ENCODE measurements around the gene TSNAXIP1. TPM values are rescaled to one million over a fixed set of nuclear protein-coding genes. Genes with fewer than 3 reads are reported as not detected.

The TSNAXIP1 gene
- total and polyA plus RNA-seq, 10 of the 15 experiments (the other 5 are each of a cell fraction or from before 2014, with no cell fraction given), result 0.09 to 0.63 (median 0.37) TPM; not detected in 1

DNA sequence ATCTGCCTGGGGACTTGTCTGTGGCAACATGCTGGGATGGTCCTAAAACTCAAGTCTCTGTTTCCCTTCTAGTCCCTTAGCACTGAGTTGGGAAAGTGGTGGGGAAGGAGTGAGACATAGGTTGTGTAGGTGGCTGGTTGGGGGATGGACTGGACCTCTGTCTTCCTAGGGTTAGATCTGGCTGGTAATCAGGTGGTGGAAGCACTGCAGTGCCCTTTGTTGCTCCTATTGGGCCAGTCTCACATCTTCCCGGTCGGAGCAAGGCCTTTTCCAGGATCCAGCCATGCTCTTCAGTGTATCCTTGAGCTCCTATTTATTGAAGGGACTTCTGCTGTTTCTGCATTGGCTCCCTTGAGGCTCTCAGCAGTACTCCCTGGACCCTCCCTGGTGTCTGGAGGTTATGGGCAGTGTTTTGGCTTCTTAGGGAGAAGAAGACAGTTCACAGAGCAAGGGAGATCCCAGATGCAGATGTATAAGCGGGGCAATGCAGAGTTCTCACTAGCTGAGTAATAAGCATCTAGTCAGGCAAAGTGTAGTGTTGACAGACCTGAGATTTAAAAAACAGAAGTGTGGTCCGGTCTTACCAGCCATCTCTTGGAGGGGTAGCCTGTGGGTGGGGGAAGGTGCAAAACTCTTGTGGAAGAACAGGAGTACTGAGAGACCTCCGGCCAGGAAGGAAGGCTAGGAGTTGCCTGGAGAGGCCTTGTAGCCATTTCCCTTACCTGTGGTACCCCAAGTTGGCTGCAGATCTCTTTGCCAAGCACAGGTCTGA is 38.8 kb downstream of the TSNAXIP1 start:
- FAIRE-seq, result peak; percentile 68
- TF ChIP-seq ETV6 (conservative IDR thresholded peaks at IDR 0.05 in 1 of 2, IDR thresholded peaks at IDR 0.05 in 1 of 2; ENCODE audit: borderline replicate concordance in 1 of 2, low read depth in 1 of 2), result no peak
- TF ChIP-seq MTA3 (IDR thresholded peaks at IDR 0.05; ENCODE audit: borderline replicate concordance, low read length), result 0 out of 2 replicates have a peak, but pooled peaks have one; percentile 37
- TF ChIP-seq, protein P1, sequence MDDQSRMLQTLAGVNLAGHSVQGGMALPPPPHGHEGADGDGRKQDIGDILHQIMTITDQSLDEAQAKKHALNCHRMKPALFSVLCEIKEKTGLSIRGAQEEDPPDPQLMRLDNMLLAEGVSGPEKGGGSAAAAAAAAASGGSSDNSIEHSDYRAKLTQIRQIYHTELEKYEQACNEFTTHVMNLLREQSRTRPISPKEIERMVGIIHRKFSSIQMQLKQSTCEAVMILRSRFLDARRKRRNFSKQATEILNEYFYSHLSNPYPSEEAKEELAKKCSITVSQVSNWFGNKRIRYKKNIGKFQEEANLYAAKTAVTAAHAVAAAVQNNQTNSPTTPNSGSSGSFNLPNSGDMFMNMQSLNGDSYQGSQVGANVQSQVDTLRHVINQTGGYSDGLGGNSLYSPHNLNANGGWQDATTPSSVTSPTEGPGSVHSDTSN (IDR thresholded peaks at IDR 0.05; ENCODE audit: insufficient replicate concordance, low read depth, low read length), result no peak
- ChIA-PET CTCF (interaction anchor here (0.7 to 2.8 kb wide), 12 partner anchors 10 to 325 kb away, joined by 3 to 24 read pairs (median 4); no protein-coding TSS in a partner anchor), POLR2A (interaction anchor here (0.5 to 3.3 kb wide), 14 partner anchors 10 to 627 kb away, joined by 3 to 29 read pairs (median 4); partner anchors contain the start of genes ACD, EDC4, GFOD2 and PSMB10), SMC1A (ENCODE audit: uncharacterized antibody, unreplicated experiment) (interaction anchor here (0.8 to 1.9 kb wide), 9 partner anchors 12 to 332 kb away, joined by 3 to 8 read pairs (median 5); partner anchors contain the start of genes ACD and EDC4), RAD21 (ENCODE audit: unreplicated experiment) (interaction anchor here (0.6 to 1.6 kb wide), 12 partner anchors 10 to 195 kb away, joined by 3 to 6 read pairs (median 3); partner anchors contain the start of genes EDC4, GFOD2, RANBP10 and TSNAXIP1)
- no peaks in the 10 kb centered on the region for H3K27me3 ChIP-seq (replicated peaks in 1 of 2; ENCODE audit: control insufficient read depth in 2 of 2, insufficient read depth in 2 of 2, low read length in 1 of 2)
- intact Hi-C loops (cut with micrococcal nuclease; ENCODE audit: unreplicated experiment) (loop anchor here (1.0 to 2.0 kb wide), 3 partner anchors 28 to 283 kb away; partner anchors contain the start of genes CTCF, EDC4 and PSMB10), in situ Hi-C loops (cut with MboI) (no loop called here)
- peaks cover 29% of the 10 kb centered on the region for H3K4me1 ChIP-seq (ENCODE audit: control insufficient read depth, insufficient read depth, low read length)
- peaks cover 59% of the 10 kb centered on the region for H3K79me2 ChIP-seq (ENCODE audit: control insufficient read depth, insufficient read depth, low read length)
- no TSS peak for BruUV-seq (replicated peaks)
- 58% methylated on average over 5 of the region's 5 CpGs for WGBS (ENCODE audit: insufficient coverage, insufficient replicate concordance, low lambda C conversion rate, missing lambda C conversion rate)
- H4K20me1 ChIP-seq (ENCODE audit: control insufficient read depth, insufficient read depth), result no peaks in the 10 kb centered on the region
- peak overlapping the region; percentile 81 for H3K27ac ChIP-seq (ENCODE audit: control insufficient read depth, insufficient read depth)
- no peak overlapping the region; the same call in 1 of the 2 replicates for H2AFZ ChIP-seq (ENCODE audit: control insufficient read depth, low read depth, low read length)
- no peak for DNase-seq (ENCODE audit: low read depth, low spot score)
- H3K9ac ChIP-seq (ENCODE audit: control insufficient read depth, insufficient read depth, low read length), result peak overlapping the region; percentile 77
- peak overlapping the region; percentile 84 for H3K4me2 ChIP-seq (ENCODE audit: control insufficient read depth, insufficient read depth)
- H3K4me3 ChIP-seq, result peak overlapping the region; percentile 84
- ATAC-seq, result no peak
- peaks cover 0 to 6% of the 10 kb centered on the region in 2 experiments; a peak in 2 of 4 replicates for H3K36me3 ChIP-seq (ENCODE audit: control insufficient read depth in 2 of 2, insufficient read depth in 2 of 2, low read length in 1 of 2)
- H3K9me3 ChIP-seq (replicated peaks; ENCODE audit: control insufficient read depth, insufficient read depth, low read length), result no peaks in the 10 kb centered on the region
